ENCODE results near the gene ADAP1. TPM values are rescaled to one million over a fixed set of nuclear protein-coding genes. Genes with fewer than 3 reads are reported as not detected.

The ADAP1 gene
- total and polyA plus RNA-seq, 7 donors: 11.4 to 157 (median 72.6) TPM

DNA sequence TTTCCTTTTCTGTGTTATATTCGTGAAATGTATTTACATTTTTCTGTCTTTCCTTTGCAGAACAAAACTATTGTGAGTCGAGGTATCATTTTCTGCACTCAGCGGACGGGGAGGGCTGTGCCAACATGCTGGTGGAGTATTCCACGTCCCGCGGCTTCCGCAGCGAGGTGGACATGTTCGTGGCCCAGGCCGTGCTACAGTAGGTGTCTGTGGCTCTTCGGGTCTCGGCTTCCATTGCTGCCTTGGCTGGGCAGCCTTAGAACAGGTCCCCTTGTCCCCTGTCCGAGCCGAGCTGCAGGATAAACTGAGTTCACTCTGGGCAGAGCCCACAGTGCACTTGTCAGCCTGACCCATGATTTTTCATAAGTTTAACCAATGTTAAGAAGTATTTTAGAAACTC, 63.6 kb downstream of the ADAP1 start:
- Histone ChIP-seq H3K4me3 (no peak overlapping the region), H3K27me3 (no peaks in the 10 kb centered on the region), H3K36me3 (peaks cover 53 to 90% (median 66%) of the 10 kb centered on the region in 4 donors), H3K27ac (no peak overlapping the region), H3K9me3 (no peaks in the 10 kb centered on the region), H3K4me1 (peaks cover 0 to 1% (median 0%) of the 10 kb centered on the region in 4 donors)
- intact Hi-C loops (cut with DNase I): no loop called here
- TF ChIP-seq EP300 (IDR thresholded peaks at IDR 0.05) (no peak), CTCF (IDR thresholded peaks at IDR 0.05) (no peak)
- DNase-seq: no peak
- WGBS, 2 donors: 95% methylated on average over 15 of the region's 15 CpGs

- 98% methylated on average over 15 to 17 of the region's 18 CpGs for WGBS, 2 donors
- H3K36me3 ChIP-seq: peaks cover 48 to 77% (median 55%) of the 10 kb centered on the region in 4 donors
- H3K9me3 ChIP-seq: no peaks in the 10 kb centered on the region
- H3K4me1 ChIP-seq: peaks cover 0 to 9% (median 6%) of the 10 kb centered on the region in 4 donors
- H3K27me3 ChIP-seq: no peaks in the 10 kb centered on the region
- no peak for TF ChIP-seq EP300 (IDR thresholded peaks at IDR 0.05)
- no peak for TF ChIP-seq POLR2A (IDR thresholded peaks at IDR 0.05)
- TF ChIP-seq CTCF (IDR thresholded peaks at IDR 0.05): no peak
- intact Hi-C loops (cut with DNase I): no loop called here
- no peak overlapping the region for H3K27ac ChIP-seq
- no peak for DNase-seq
- H3K4me3 ChIP-seq: no peak overlapping the region
Observed at GRCh38 chr7:889391-889790, 65.1 kb downstream of the ADAP1 start.

- intact Hi-C loops (cut with DNase I): no loop called here
- no peak overlapping the region for H3K27ac ChIP-seq
- WGBS, 2 donors: 89 to 97% methylated on average over 15 of the region's 15 CpGs
- H3K36me3 ChIP-seq: peaks cover 48 to 73% (median 54%) of the 10 kb centered on the region in 4 donors
- H3K9me3 ChIP-seq: no peaks in the 10 kb centered on the region
- no peaks in the 10 kb centered on the region for H3K27me3 ChIP-seq
- H3K4me1 ChIP-seq: peaks cover 0 to 13% (median 10%) of the 10 kb centered on the region in 4 donors
- H3K4me3 ChIP-seq: no peak overlapping the region
- peak; percentile 48 for DNase-seq
- TF ChIP-seq POLR2A (IDR thresholded peaks at IDR 0.05): no peak
- TF ChIP-seq POLR2AphosphoS5 (IDR thresholded peaks at IDR 0.05): no peak
- no peak for TF ChIP-seq CTCF (IDR thresholded peaks at IDR 0.05)
- TF ChIP-seq EP300 (IDR thresholded peaks at IDR 0.05): no peak
Observed at GRCh38 chr7:889025-889390, 65.5 kb downstream of the ADAP1 start.

DNA sequence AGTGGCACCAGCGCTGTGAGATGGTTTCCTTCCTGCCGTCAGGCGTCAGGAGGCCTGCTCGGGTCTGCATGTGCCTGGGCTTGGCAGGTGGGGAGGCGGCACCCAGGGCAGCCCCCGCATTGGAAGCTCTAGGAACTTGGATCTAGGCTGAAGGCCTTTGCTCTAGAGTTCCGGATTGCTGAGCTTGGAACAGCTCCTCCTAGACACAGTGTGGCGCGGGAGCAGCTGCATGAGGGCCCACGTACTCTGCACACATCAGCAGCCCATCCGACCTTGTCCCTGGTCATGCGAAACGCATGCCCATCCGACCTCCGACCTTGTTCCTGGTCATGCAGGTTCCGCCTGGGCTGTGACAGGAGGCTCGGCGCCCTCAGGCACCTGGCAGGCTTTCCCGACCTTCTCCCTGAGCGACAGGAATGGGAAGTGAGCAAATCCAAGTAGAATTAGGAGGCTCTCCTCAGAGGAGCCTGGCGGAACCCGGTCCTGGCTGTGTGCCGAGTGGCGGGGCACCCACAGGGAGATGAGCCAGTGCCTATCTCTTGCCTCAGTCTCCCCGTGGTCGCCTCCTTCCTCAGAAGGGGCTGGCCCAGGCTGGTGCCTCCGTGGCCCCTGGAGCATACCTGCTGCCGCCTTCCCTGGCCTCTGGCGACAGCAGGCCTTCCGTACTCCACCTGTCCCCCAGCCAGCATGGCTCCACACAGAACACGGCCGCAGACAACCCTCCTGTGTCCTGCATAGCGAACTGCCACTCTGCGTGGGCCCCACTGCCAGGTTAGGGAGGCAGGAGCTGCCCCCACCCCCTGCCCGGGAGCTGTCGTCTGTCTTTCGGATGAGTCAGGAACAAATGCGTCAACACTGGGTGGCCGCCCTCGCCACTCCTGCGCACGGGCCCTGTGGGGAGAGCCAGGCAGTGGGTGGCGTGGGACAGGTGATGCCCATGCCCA, 66.1 kb downstream of the ADAP1 start:
- Histone ChIP-seq H3K9me3 (no peaks in the 10 kb centered on the region), H3K4me1 (peaks cover 0 to 19% (median 16%) of the 10 kb centered on the region in 4 donors), H3K4me3 (no peak overlapping the region), H3K27ac (no peak overlapping the region), H3K36me3 (peaks cover 48 to 66% (median 50%) of the 10 kb centered on the region in 4 donors), H3K27me3 (no peaks in the 10 kb centered on the region)
- no peak for TF ChIP-seq POLR2A (IDR thresholded peaks at IDR 0.05)
- no peak for TF ChIP-seq EP300 (IDR thresholded peaks at IDR 0.05)
- no peak for TF ChIP-seq CTCF (IDR thresholded peaks at IDR 0.05)
- TF ChIP-seq POLR2AphosphoS5 (IDR thresholded peaks at IDR 0.05): no peak
- 92 to 95% methylated on average over 43 of the region's 43 CpGs for WGBS, 2 donors
- peak; percentile 60 for DNase-seq
- intact Hi-C loops (cut with DNase I): no loop called here

Measured in sigmoid colon (tissue), 7 donors.